ENCODE data around the gene CEP120.
"Not testable (repeated sequence)": the region's sequence is repeated elsewhere in the genome, so short reads cannot be mapped to it uniquely, and the experiment has no call there.

The CEP120 gene

DNA sequence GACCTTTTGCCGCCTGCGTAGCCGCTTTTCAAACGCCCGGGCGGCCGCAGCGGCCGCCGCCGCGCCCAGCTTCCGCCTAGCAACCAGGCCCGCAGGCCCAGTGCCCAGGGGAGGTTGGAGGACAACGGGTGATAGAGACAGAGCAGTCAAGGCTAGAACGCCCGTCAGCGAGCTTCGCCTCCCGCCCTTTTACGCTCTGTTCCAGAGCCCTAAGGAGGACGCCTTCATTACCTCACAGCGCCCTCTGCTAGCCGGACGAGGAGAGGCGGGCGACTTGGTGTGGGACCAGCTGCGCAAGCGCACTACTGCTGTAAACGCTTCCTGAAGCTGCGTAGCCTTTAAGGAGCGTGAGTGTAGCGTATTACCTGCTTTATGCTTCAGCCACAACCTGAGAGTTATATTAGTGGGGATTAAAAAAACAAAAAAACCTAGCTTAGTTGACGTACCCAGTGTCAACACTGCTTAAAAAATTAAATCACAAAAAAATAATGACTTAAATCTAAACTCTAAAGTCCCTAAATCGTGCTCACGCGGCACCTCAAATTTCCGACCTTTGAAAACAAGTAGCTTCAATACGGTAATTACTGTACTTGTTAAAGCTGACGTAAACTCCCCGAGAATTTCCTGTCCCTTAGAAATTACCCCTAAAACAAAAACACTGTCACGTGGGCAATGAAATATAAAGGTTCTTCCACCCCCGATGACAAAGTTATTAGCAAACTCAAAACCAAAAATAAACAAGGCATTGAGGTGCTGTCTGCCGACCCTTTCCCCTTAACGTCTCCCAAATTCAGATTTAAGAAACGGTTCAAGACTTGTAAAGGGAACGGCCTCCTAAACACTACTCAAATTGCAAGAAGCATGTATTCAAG, at the start of gene CEP120:
Gene CEP120 (minus strand): TSS at position 126 of the 872 bp plus-strand sequence. CDS start 405 bp downstream, outside the sequence.
- DNase-seq, result peak; percentile 95 to 99

DNA sequence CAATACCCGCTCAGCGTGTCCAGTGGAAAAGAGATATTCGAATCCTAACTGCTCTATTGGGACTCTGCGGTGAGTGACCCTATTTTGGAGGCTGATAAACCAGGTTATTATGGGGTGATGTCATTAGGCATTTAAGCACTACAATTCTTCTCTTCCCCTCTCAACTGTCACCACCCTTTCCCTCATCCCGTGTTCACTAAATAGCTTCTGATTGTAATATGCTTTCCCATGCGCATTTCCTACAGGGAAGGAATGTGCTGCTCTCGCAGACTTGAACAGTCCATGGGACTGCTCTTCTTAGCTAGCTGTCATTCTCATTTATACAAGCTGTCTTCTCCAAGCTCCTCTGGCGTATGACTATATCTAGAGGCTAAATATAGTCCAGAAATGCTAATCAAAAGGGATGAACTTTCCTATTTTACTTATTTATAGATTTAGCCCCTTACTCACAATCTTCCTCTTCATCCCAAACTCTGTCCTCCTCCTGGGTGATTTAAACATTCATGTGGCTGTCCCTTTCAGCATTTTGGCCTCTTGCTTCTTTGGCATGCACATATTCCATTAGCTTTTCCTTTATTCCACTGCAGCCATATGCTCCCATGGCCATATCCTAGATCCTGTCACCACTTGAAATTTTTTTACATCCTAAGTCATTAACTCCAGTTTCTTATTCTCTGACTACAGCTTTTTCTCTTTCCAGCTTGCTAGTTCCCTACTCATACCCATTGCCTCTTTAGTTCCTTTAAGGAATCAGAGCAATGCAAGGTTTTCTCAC, 49.1 kb upstream of the CEP120 start:
- DNase-seq, result no peak

DNA sequence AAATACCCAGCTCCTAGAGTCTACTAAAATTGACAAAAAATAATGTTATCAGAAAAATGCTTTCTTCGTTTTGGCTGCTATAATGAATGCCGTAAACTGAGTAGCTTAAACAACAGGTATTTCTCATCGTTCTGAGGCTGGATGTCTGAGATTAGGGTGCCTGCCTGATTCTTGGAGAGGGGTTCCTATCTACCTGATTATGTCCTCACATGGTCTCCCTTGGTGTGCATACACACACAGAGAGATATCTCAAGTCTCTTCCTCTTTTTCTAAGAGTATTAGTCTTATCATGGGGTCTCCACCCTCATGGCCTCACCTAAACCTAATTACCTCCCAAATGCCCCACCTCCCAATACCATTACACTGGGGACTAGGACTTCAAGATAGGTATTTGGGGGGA, 48.2 kb upstream of the CEP120 start:
- no peak for DNase-seq

DNA sequence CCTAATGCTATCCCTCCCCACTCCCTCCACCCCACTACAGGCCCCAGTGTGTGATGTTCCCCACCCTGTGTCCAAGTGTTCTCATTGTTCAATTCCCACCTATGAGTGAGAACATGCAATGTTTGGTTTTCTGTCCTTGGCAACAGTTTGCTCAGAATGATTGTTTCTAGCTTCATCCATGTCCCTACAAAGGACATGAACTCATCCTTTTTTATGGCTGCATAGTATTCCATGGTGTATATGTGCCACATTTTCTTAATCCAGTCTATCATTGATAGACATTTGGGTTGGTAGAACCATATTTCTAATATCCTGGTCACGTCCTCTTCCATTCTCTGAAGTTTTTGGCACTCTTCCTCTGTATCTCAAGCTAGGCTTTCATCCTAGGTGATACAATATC, 43.6 kb upstream of the CEP120 start:
- not testable (repeated sequence) for DNase-seq

DNA sequence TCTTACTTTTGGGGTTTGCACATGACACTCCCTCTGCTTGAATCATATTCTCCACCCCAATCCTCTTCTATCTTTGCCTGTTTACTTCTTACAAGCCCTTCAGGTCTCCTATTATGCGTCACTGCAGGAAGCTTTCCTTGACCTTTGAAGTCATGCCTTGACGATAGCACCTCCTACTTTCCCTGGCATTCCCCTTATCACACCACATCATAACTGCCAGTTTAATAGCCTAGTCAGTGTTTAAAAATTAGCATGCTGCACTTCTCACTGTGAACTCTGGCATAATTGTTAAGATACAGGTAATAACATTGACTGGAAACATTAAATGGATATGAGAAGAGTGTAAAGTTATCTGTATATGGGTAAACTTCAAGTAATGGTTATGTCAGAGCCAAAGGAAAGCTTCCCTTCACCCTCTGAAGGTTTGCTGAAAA, 37.1 kb upstream of the CEP120 start:
- no peak for DNase-seq

DNA sequence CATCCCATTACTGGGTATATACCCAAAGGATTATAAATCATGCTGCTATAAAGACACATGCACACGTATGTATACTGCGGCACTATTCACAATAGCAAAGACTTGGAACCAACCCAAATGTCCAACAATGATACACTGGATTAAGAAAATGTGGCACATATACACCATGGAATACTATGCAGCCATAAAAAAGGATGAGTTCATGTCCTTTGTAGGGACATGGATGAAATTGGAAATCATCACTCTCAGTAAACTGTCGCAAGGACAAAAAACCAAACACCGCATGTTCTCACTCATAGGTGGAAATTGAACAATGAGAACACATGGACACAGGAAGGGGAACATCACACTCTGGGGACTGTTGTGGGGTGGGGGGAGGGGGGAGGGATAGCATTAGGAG, 35.8 kb upstream of the CEP120 start:
- DNase-seq, result not testable (repeated sequence)

DNA sequence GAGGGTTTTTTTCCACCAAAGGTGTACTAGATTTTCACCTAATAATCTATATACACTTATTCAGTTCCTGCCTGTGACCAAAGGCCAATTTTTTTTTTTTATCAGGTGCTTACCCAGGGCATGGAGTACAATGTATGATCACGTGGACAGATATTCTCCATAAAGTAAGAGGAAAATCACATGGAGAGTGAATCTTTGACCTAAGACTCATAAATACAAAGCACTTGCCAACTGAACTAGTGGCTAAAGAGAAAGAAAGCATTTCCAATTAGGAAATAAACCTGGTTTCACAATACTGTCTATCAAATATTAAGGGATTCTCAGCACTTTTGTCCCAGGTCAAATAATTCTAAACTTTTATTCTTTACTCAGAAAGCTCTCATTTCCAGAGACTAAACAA, 33.0 kb upstream of the CEP120 start:
- no peak for DNase-seq

DNA sequence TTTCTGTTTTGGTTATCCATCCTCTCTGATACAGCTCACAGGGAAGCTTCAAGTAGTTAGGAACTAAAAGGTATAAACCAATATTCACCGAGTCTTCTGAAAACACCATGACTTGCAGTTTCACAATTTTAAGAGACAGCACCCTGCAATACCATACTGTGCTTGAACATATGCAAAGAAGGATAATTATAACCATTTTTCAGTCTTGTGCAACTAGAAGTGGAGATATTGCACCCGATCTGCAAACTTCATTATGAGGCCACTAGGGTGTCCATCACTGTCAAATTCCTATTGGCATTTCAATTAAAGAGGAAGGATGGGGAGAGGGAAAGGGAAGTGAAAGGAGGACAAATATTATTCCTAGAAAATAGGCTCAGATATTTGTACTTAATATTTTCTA, 32.4 kb upstream of the CEP120 start:
- DNase-seq, result no peak

DNA sequence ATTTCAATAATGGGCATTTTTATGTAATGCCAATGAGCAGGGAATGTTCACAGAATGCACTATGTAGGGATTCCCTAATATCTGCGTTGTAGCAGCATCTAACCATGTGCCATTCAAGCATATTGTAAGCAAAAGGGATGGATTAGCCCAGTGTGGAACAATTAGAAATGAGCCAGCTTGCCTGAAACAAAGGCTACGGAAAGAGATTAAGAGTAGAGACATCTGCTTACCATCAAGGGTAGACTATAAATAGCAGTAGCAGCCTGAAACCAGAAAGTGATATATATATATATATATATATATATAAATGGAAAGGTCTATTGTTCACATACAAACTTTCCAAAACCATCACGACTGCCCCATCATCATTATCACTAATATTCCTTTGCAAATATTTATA, 31.9 kb upstream of the CEP120 start:
- no peak for DNase-seq

DNA sequence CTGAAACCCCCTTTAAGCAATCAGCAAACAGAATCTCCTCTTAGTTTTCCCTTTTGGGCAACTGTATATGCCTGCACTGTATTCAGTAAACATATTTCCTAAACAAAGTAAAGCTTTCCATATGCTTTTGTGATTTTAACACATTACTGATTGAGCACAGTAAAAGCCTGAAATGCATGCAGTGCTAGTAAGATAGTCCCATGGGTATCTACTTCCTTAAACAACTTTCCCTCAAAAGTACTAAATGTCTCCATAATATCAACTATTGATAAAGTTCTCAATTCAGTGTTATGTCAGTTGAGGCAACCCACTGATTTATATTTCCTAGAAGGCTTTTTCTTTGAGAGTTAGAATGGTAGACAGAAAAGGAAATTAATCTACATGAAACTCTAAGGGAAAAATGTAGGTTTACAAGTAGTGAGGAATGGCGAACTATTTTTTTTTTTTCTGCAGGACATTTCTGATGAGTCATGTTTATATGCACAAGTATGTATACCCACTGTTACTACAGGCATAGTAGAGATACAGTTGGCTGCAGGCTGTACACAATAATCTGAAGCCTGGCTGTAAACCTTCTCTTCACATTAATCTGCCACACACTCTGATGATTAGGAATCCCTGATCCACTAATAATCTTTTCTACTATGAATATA, 31.2 kb upstream of the CEP120 start:
- no peak for DNase-seq

DNA sequence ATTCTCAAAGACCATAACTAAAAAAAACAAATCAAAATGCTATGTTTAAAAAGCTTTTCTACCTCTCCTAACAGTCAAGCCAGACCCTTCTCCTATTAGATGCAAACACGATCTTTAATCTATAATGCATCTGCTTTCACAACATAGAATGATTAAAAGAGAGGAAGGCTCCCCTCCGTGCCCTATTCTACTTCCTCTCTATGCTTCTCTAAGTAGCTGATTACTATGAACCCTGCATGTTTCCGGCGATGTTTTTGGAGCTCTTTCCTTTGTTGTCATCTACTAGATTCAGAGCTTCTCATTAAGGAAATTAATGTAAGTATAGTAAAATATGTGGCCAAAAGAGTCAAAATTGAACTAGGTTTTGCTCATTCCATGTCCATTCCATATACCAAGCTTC, 29.2 kb upstream of the CEP120 start:
- no peak for DNase-seq

DNA sequence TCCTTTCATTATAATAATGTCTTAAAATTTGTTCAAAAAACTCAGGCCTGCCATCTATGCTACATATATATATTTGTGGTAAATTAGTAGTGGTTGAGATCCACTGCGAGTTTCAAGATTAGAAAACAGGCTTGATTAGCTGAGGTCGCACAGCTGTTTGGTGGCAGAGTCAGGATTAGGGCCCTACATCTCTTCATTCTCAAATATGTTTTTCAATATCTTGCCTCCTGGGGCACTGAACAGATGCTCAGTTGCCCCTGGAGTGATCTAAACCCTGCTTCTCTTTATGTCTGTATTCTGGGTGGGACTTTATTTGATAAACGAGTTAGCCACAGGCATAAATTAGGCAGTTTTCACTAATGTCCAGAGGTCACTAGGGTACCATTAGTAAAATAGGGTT, 27.8 kb upstream of the CEP120 start:
- DNase-seq, result no peak

DNA sequence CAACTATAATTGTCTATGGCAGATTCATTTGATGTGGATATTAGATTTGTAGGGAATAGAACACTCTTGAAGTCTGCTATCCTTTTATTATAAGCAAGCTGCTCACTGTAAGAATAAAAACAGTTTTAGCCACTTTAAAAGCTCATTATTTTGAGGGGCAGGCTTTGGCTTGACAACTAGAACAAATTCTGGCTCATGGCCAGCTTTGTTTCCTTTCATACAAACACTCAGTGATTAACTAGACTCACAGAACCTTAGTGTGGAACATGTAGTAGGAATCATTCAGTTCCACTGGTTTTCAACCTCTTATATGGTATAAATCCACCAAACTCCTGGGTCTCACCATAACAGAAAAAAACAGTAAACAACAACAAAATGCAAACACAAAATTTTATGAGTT, 27.4 kb upstream of the CEP120 start:
- peak; percentile 72 to 75 for DNase-seq

DNA sequence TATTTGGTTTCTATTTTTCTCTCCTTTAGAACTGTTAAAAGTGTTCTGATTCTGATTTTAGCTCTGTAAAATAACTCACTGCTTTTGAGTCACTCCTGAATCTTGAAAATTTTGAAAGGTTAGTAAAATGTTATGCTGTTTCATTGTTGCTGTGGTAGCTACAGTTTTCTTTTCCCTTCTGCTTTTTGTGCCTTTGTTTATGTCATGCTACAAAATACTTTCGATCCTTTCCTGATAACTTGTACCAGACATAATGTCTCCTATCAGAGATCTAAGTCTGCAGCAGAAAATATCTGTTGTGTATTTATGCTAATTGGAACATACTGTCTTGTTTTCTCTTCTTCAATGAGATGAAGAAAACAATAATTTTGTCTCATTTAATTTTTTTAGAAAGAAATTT, 26.9 kb upstream of the CEP120 start:
- DNase-seq, result no peak

DNA sequence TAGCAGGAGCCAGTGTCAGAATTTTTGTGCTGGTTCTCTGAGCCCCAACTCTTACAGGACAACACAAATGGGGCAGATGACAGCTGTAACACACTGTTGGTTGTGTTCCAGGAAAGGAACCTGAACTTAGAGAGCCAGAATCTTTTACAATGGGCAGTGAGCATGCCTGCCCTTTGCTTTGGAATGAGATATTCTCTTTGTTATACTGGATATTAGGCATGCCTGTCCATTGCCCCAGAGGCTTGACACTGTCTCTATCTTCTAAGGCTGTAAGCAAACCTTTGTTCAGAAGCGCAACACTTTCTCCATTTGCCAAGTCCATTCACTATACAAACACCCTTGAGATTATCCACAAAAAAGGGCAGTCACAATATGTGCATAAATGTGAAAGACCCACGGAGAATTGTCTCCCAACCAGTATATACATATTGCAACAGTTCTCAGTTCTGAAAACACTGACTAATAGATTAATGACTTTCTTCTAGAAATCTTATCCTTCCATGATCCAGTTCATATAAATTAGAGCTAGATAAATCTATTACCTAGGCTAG, 26.3 kb upstream of the CEP120 start:
- DNase-seq, result no peak

DNA sequence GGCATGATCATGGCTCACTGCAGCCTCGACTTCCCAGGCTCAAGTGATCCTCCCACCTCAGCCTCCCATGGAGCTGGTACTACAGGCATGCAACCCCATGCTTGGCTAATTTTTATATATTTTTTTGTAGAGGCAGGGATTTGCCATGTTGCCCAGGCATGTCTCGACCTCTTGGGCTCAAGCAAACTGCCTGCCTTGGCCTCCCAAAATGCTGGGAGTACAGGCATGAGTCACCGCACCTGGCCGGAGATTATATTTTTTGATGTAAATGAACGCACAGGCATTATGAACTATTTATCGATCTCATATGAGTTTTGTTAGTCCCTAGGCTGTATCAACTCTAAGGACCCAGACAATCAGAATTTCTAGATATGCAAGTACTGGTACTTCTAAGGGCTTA, 25.5 kb upstream of the CEP120 start:
- no peak for DNase-seq

DNA sequence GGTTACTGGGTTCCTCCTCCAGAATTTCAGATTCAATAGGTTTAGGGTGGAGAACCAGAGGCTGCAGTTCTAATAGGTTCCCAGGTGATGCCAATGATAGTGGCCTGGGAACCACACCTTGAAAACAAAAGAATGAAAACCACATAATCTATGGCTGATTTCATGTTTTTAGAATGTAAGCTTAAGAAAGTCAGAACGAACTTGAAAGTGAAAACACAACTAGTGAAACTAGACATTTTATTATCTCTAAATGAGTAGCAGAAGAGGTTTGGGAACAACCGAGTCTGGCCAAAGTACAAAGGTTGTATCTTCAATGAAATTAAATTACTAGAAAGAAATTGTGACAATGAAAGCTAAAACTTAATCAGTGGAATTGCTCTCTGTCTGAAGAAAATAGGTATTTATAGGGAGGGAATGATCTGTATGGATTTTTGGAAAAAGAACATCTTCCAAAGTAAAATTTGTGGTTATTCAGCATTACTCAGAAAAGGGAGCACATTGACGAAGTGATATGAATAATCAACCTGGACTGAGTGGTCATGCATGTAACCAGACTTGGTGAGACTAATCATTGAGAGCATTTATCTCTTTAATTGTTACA, 24.9 kb upstream of the CEP120 start:
- no peak for DNase-seq

DNA sequence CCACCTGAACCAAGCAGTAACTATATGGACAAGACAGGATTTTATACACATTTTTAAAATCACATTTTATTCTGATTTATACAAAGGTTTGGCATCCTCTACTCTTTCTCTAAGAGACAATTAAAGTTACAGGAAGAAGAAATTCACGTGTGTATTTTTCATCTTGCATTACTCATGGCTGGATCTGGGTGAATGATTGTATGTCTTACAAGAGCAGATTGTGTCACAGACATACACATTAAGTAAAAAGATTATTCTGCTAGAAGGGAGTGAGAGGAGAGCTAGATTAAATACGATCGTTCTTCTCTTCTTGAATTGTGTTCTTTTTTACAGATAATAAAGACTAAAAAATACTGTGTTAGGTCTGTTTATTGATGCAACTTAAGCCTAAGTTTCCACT, 20.8 kb upstream of the CEP120 start:
- DNase-seq, result no peak

DNA sequence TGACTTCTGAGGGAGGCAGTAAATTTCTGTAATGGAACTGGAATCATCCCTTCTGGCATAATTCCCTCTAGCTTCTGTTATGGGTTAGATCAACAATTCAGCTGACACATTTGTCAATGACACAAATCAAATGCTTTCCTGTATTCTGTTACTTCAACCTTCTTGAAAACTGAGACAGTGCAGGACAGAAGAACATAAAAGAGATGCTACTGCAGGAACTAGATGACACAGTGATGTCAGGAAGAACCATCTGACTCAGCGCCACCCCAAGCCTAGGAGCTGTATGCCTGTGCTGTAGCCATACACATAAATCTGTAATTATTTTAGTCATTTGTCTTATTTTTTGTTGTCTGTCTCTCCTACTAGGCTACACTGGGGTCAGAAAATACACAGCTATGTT, 18.2 kb upstream of the CEP120 start:
- DNase-seq, result no peak

DNA sequence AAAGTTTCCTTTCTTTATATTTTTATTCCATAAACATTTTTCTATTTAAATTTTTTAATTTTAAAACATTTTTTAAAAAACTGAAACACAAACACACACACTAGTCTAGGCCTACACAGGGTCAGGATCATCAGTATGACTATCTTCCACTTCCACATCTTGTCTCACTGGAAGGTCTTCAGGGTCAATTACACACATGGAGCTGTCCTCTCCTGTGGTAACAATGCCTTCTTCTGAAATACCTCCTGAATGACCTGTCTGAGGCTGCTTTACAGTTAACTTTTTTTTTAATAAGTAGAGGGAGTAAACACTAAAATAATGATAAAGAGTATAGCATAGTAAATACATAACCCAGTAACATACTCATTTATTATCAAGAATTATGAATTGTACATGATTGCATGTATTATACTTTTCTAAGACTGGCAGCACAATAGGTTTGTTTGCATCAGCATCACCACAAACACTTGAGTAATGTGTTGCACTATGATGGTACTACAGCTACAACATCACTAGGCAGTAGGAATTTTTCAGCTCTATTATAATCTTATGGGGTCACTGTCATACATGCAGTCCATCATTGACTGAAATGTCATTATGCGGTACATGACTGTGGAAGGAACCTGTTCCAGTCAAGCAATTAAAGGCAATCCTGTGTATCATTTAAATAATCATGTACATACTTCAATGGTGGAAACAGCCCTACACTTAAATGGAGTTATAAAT, 17.4 kb upstream of the CEP120 start:
- no peak for DNase-seq

DNA sequence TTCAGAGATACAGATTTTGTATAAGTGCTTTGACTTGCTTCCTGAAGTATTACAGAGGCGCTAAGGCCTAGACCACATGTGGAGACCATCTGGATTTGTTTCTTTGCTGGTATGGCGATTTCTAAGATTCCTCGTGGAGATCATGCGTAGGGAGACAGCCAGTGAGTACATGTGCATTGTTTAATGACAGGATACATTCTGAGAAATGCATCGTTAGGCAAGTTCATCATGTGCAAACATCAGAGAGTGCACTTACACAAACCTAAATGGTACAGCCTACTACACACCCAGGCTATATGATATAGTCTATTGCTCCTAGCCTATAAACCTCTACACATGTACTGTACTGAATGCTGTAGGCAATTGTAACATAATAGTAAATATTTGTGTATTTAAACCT, 16.5 kb upstream of the CEP120 start:
- DNase-seq, result no peak

DNA sequence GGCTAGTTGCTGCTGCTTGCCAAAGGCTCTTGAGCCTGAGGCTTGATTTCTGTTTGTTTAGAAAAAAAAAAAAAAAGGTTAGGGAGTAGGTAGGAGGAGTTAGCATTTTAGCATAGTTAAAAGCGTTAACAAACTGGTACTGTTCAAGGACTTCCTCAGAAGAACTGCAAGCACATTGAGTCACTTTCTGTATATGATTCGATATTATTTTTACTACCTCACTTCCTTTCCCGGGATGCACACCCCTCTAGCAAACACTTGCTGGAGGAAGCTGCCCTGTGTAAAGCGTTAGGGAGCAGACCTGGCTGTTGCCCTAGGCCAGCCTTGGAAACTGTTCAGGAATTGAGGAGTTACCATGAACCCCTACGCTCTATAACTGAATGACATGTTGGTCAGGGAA, 15.7 kb upstream of the CEP120 start:
- DNase-seq, result no peak

Measured in NCI-H446 (cell line).